Measurements from ENCODE around the gene OR2B2.

The OR2B2 gene

GRCh38 chr6:27897580-27898206 is 14.5 kb downstream of the OR2B2 start:
- Histone ChIP-seq H3K4me1 (ENCODE audit: low read length) (0 out of 2 replicates have a peak, but pooled peaks cover 4% of the 10 kb centered on the region), H3K4me2 (ENCODE audit: low read depth, low read length) (no peak overlapping the region), H3K36me3 (replicated peaks; ENCODE audit: insufficient read depth, low read length) (no peaks in the 10 kb centered on the region), H3K27ac (ENCODE audit: low read length) (no peak overlapping the region), H3K9me3 (replicated peaks; ENCODE audit: insufficient read depth, low read length) (no peaks in the 10 kb centered on the region), H2AFZ (ENCODE audit: low read length) (no peak overlapping the region), H4K20me1 (ENCODE audit: insufficient read depth, low read length) (no peaks in the 10 kb centered on the region), H3K27me3 (replicated peaks; ENCODE audit: insufficient read depth, low read length) (no peaks in the 10 kb centered on the region), H3K79me2 (ENCODE audit: low read length) (no peaks in the 10 kb centered on the region), H3F3A (ENCODE audit: insufficient read depth, low read length) (peaks cover 30% of the 10 kb centered on the region), H3K4me3 (ENCODE audit: low read length) (no peak overlapping the region), H3K9ac (ENCODE audit: low read length) (no peak overlapping the region), H3K9me2 (replicated peaks; ENCODE audit: insufficient read depth, low read length) (no peaks in the 10 kb centered on the region)
- TF ChIP-seq CTCF (IDR thresholded peaks at IDR 0.05; ENCODE audit: low read length), result no peak
- TF ChIP-seq EZH2phosphoT487 (IDR thresholded peaks at IDR 0.05; ENCODE audit: low read length), result no peak
- no peak for TF ChIP-seq EZH2 (optimal IDR thresholded peaks at IDR 0.05; ENCODE audit: low read depth, low read length)
- no peak for DNase-seq

GRCh38 chr6:27896398-27896796 is 15.8 kb downstream of the OR2B2 start:
- H2AFZ ChIP-seq (ENCODE audit: low read length), result 0 out of 2 replicates have a peak overlapping the region, but pooled peaks have one; percentile 7
- no peaks in the 10 kb centered on the region for H3K36me3 ChIP-seq (replicated peaks; ENCODE audit: insufficient read depth, low read length)
- H3K4me1 ChIP-seq (ENCODE audit: low read length), result 0 out of 2 replicates have a peak, but pooled peaks cover 4% of the 10 kb centered on the region
- H3K4me3 ChIP-seq (ENCODE audit: low read length), result no peak overlapping the region
- no peak for TF ChIP-seq EZH2phosphoT487 (IDR thresholded peaks at IDR 0.05; ENCODE audit: low read length)
- H3K9me3 ChIP-seq (replicated peaks; ENCODE audit: insufficient read depth, low read length), result no peaks in the 10 kb centered on the region
- 0 out of 2 replicates have a peak overlapping the region, but pooled peaks have one; percentile 97 for H3K4me2 ChIP-seq (ENCODE audit: low read depth, low read length)
- H3K27ac ChIP-seq (ENCODE audit: low read length), result no peak overlapping the region; the same call in 1 of the 2 replicates
- H4K20me1 ChIP-seq (ENCODE audit: insufficient read depth, low read length), result no peaks in the 10 kb centered on the region
- peaks cover 40% of the 10 kb centered on the region for H3F3A ChIP-seq (ENCODE audit: insufficient read depth, low read length)
- H3K27me3 ChIP-seq (replicated peaks; ENCODE audit: insufficient read depth, low read length), result no peaks in the 10 kb centered on the region
- H3K9me2 ChIP-seq (replicated peaks; ENCODE audit: insufficient read depth, low read length), result no peaks in the 10 kb centered on the region
- no peaks in the 10 kb centered on the region for H3K79me2 ChIP-seq (ENCODE audit: low read length)
- no peak for DNase-seq
- no peak overlapping the region; the same call in 1 of the 2 replicates for H3K9ac ChIP-seq (ENCODE audit: low read length)

GRCh38 chr6:27894839-27895762 is 17.1 kb downstream of the OR2B2 start:
- DNase-seq, result peak; percentile 85
- Histone ChIP-seq H3K27me3 (replicated peaks; ENCODE audit: insufficient read depth, low read length) (no peaks in the 10 kb centered on the region), H3K9me2 (replicated peaks; ENCODE audit: insufficient read depth, low read length) (no peaks in the 10 kb centered on the region), H3K79me2 (ENCODE audit: low read length) (no peaks in the 10 kb centered on the region), H3K4me2 (ENCODE audit: low read depth, low read length) (peak overlapping the region; percentile 97), H3K4me3 (ENCODE audit: low read length) (peak overlapping the region; percentile 67), H3K27ac (ENCODE audit: low read length) (peak overlapping the region; percentile 98), H3F3A (ENCODE audit: insufficient read depth, low read length) (peaks cover 46% of the 10 kb centered on the region), H3K4me1 (ENCODE audit: low read length) (peaks cover 5% of the 10 kb centered on the region; the same call in 1 of the 2 replicates), H2AFZ (ENCODE audit: low read length) (peak overlapping the region; percentile 54), H3K9me3 (replicated peaks; ENCODE audit: insufficient read depth, low read length) (no peaks in the 10 kb centered on the region), H3K9ac (ENCODE audit: low read length) (peak overlapping the region; percentile 96), H3K36me3 (replicated peaks; ENCODE audit: insufficient read depth, low read length) (no peaks in the 10 kb centered on the region), H4K20me1 (ENCODE audit: insufficient read depth, low read length) (no peaks in the 10 kb centered on the region)
- TF ChIP-seq EZH2phosphoT487 (IDR thresholded peaks at IDR 0.05; ENCODE audit: low read length) (no peak), CTCF (IDR thresholded peaks at IDR 0.05; ENCODE audit: low read length) (peak; percentile 80)

Measured in MM.1S (cell line).